Activated naive CD8-positive, alpha-beta T cell treated with anti-CD3 and anti-CD28 coated beads, Interleukin-2, amount 10 ng/mL, durations not matched to agents 7 days and 5 days (primary cell): Measurements from ENCODE around the gene ADSS1. TPM values are rescaled to one million over a fixed set of nuclear protein-coding genes. Genes with fewer than 3 reads are reported as not detected.
"Not testable (repeated sequence)": the region's sequence is repeated elsewhere in the genome, so short reads cannot be mapped to it uniquely, and the experiment has no call there.

Experiments used
- ATAC-seq: fragments of 150-1000 bp; cut with Tn5 transposase; one replicate; pipeline ENCODE4 v1.10.0; 2021; ENCODE audit warnings: low read depth, moderate library complexity
- POLR2A ChIA-PET: fragments of 350-600 bp; sonication (Branson Sonifier 250); formaldehyde crosslinking; loops from one replicate; lab custom pipeline; 2021; ENCODE audit warnings: antibody characterized with exemption; lab: Charles Lee
- DNase-seq: peaks from one replicate; pipeline ENCODE4 v3.0.0; 2021
- H3K27ac Mint-ChIP-seq: one replicate; pipeline ENCODE4 v1.8.0; 2022; ENCODE audit warnings: mild to moderate bottlenecking, mixed read lengths
- H3K27me3 Mint-ChIP-seq: one replicate; pipeline ENCODE4 v1.8.0; 2022; ENCODE audit warnings: mild to moderate bottlenecking, moderate library complexity, mixed read lengths
- H3K36me3 Mint-ChIP-seq: one replicate; pipeline ENCODE4 v1.8.0; 2021; ENCODE audit warnings: mild to moderate bottlenecking, mixed read lengths
- H3K4me1 Mint-ChIP-seq: one replicate; pipeline ENCODE4 v1.8.0; 2021; ENCODE audit warnings: mixed read lengths
- H3K4me3 Mint-ChIP-seq: one replicate; pipeline ENCODE4 v1.8.0; 2022; ENCODE audit warnings: mild to moderate bottlenecking, moderate library complexity, mixed read lengths
- H3K9me3 Mint-ChIP-seq: one replicate; pipeline ENCODE4 v1.8.0; 2021; ENCODE audit warnings: mixed read lengths
- total RNA-seq, 2 experiments: library from RNA; stranded (reverse); gene quantifications; one replicate each; pipeline ENCODE4 v1.2.3, GENCODE V29; 2021

ADSS1 gene
- total RNA-seq, 2 experiments from 2014 or later = 2.4 to 2.8 TPM

DNA sequence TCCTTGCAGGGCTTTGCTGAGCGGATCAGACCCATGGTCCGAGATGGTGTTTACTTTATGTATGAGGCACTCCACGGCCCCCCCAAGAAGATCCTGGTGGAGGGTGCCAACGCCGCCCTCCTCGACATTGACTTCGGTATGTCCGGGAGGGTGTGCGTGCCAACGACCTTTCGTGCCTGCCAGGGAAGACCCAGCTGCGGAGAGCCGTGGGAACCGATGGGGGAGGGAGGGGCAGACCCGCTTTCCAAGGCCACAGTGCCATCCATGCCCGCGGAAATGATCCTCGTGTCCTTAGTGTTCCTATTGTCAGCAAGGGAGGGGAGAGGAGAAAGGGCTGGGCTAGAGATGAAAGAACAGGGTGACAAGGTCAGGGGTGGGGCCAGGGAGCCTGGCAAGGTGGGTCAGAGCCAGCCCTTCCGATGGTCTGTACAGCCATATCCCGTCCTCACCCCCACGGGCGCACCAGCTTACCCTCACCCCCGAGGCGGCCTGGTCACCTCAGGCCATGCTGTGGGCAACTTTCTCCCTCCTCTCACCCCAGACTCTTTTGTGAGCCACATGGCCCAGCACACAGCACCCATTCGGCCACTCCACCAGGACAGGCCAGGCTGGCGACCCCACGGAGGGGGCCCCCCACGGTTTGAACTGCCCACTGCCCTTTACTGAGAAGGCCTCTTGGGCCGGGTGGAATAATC is 17.2 kb downstream of the ADSS1 start:
- Mint-ChIP-seq H3K4me1 (peaks cover 4% of the 10 kb centered on the region), H3K27me3 (no peaks in the 10 kb centered on the region), H3K4me3 (no peak overlapping the region), H3K9me3 (no peaks in the 10 kb centered on the region), H3K36me3 (no peaks in the 10 kb centered on the region), H3K27ac (no peak overlapping the region)
- POLR2A ChIA-PET = interaction anchor here (1.2 kb wide), 1 partner anchor 10 kb away, joined by 7 read pairs; no protein-coding TSS in a partner anchor
- DNase-seq (no peak), ATAC-seq (no peak)

DNA sequence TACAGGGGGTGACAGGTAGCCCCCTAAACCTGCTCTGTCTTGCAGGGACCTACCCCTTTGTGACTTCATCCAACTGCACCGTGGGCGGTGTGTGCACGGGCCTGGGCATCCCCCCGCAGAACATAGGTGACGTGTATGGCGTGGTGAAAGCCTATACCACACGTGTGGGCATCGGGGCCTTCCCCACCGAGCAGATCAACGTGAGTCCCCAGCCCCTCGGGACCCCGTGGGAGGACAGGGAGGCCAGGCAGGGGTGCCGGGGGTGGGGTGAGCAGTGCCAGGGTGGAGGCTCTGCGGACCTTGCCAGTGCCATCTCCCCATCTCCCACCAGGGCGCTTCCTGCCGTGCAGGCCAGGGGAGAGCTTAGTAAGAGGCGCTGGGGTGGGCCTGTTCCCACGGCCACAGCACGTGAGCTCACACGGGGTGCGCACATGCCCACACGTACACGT is 17.8 kb downstream of the ADSS1 start:
- Mint-ChIP-seq H3K36me3 (no peaks in the 10 kb centered on the region), H3K27ac (no peak overlapping the region), H3K4me3 (no peak overlapping the region), H3K4me1 (peaks cover 4% of the 10 kb centered on the region), H3K9me3 (no peaks in the 10 kb centered on the region), H3K27me3 (no peaks in the 10 kb centered on the region)
- POLR2A ChIA-PET = interaction anchor here (1.2 kb wide), 1 partner anchor 10 kb away, joined by 7 read pairs; no protein-coding TSS in a partner anchor
- DNase-seq (no peak), ATAC-seq (no peak)

DNA sequence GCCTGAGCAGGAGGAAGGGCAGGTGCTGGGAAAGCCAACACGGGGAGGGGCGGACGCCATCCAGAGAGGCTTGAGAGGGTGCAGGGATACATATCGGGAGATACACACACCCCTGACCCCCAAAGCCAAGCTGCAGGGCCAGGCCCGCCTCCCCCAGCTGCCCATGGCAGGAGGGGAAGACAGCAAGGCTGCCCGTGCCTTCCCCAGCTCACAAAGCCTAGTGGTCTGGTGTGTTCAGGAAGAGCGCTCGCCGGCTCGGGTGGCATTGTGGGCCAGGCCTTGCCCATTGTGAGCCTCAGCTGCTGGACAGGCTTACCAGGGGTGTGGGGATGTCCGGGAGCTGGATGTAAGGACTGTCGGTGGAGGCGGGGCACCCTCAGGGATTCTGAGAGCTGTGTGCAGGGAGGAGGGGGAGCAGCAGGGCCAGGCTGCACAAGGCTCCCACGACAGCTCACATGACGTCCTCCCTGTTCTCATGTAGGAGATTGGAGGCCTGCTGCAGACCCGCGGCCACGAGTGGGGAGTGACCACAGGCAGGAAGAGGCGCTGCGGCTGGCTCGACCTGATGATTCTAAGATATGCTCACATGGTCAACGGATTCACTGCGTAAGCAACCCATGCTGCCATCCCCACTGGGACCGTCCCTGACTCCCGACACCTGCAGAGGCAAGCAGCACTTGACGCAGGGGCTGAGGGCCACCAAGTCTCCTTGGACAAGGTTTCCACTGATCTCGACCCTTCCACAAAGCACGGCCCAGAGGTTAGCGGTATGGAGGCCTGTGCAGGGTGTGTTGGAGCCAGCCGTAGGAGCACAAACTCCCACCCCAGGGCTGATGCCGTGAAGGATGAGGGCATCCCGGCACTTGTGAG is 18.8 kb downstream of the ADSS1 start:
- DNase-seq (no peak), ATAC-seq (no peak)
- no peaks in the 10 kb centered on the region for H3K27me3 Mint-ChIP-seq
- H3K36me3 Mint-ChIP-seq = no peaks in the 10 kb centered on the region
- H3K9me3 Mint-ChIP-seq = no peaks in the 10 kb centered on the region
- POLR2A ChIA-PET = interaction anchor here (1.2 kb wide), 1 partner anchor 9 kb away, joined by 7 read pairs; no protein-coding TSS in a partner anchor
- no peak overlapping the region for H3K27ac Mint-ChIP-seq
- no peak overlapping the region for H3K4me3 Mint-ChIP-seq
- H3K4me1 Mint-ChIP-seq = peaks cover 4% of the 10 kb centered on the region

DNA sequence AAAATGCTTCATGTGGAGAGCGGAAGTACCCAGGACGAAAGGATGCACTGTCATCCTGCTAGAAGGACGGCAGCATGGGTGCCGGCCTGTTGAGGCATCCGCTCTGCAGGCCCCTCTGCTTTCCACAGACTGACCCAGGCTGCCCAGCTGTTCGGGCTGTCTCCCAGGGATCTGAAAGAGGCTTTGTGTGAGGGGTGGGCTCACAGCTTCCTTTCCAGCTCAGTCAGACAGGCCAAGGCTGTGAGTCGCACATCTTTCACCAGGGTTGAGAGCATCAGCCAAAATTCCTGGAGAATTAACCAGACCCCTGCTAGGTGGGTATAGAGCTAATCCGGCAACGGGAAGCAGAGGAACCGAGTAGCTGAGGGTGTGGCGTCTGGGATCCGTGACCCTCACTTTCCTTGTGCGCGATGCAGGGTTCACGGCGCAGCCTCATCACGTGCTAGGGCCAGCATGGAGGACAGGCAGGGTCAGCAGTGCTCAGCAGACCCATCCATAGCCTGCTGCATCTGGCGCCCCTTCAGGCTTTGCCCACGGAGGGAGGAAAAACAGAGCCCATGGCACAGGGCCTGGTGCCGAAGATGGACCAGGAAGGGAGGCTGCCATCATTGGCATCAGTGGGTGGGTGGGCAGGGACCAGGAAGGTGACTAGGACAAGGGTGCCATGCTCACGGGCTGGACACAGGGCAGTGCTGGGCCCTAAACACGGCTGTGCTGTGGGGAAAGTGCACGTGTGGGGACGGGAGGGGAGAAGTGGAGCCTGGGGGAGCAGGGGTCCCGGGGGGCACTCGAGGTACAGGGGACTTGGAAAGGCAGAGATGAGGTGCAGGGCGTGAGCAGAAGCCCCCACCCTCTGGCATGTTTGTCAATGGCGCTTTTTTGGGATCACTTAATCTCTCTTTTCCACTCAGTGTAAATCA is 19.7 kb downstream of the ADSS1 start:
- POLR2A ChIA-PET = no interaction called here
- no peaks in the 10 kb centered on the region for H3K36me3 Mint-ChIP-seq
- H3K9me3 Mint-ChIP-seq = no peaks in the 10 kb centered on the region
- peaks cover 4% of the 10 kb centered on the region for H3K4me1 Mint-ChIP-seq
- ATAC-seq (no peak), DNase-seq (no peak)
- no peak overlapping the region for H3K27ac Mint-ChIP-seq
- no peak overlapping the region for H3K4me3 Mint-ChIP-seq
- no peaks in the 10 kb centered on the region for H3K27me3 Mint-ChIP-seq

DNA sequence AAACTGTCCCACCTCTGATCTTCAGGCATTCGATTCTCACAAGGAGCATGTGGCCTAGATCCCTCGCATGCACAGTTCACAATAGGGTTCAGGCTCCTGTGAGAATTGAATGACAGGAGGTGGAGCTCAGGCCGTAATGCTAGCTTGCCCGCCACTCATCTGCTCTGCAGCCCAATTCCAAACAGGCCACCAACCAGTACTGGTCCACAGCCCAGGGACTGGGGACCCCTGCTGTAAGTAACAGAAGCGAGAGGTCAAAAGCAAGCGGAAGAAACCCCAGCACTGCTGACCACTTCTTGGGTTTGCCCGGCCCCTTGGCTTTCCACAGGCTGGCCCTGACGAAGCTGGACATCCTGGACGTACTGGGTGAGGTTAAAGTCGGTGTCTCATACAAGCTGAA is 20.5 kb downstream of the ADSS1 start:
- no peaks in the 10 kb centered on the region for H3K36me3 Mint-ChIP-seq
- peaks cover 7% of the 10 kb centered on the region for H3K4me1 Mint-ChIP-seq
- DNase-seq = no peak
- POLR2A ChIA-PET = no interaction called here
- no peaks in the 10 kb centered on the region for H3K27me3 Mint-ChIP-seq
- H3K27ac Mint-ChIP-seq = no peak overlapping the region
- no peak overlapping the region for H3K4me3 Mint-ChIP-seq
- H3K9me3 Mint-ChIP-seq = no peaks in the 10 kb centered on the region
- ATAC-seq = no peak

DNA sequence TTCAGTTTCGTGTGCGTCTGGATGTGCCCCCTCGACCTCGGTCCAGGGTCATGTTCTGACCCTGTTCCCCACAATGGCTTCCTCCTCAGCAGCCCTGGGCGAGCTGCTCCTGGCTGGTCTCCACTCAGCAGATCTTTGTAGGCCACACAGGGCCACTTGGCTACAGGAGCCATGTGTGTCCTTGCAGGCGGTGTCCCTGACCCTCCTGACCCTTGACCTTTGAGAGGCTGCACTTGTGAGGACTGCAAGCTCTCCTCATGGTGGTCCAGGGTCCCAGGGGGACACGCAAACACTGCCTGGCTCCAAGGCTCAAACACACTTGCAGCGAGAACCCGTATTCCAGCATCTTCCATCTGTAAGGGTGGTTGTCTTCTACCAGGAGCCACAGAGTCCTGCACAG is 21.4 kb downstream of the ADSS1 start:
- H3K27me3 Mint-ChIP-seq = peaks cover 3% of the 10 kb centered on the region
- peaks cover 7% of the 10 kb centered on the region for H3K4me1 Mint-ChIP-seq
- no peaks in the 10 kb centered on the region for H3K36me3 Mint-ChIP-seq
- no peak overlapping the region for H3K4me3 Mint-ChIP-seq
- no peaks in the 10 kb centered on the region for H3K9me3 Mint-ChIP-seq
- no peak overlapping the region for H3K27ac Mint-ChIP-seq
- POLR2A ChIA-PET = no interaction called here
- no peak for ATAC-seq
- DNase-seq = no peak

DNA sequence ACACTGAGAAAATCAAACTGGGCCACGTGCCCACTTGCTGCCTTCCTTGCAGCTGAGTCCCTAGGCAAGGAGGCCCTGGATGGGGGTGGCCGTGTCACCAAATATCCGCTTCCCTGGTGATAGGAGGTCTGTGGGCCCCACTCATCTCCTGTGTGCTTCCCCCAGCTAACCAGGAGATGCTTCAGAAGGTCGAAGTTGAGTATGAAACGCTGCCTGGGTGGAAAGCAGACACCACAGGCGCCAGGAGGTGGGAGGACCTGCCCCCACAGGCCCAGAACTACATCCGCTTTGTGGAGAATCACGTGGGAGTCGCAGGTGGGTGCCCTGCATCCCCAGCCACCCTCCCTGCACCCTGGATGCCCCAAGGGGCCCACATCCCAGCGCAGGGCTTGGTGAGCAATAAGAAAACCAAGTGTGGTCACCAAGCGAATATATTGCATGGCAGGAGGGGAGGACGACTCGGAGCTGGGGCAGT is 22.1 kb downstream of the ADSS1 start:
- no peak for DNase-seq
- Mint-ChIP-seq H3K4me1 (peaks cover 7% of the 10 kb centered on the region), H3K4me3 (peak overlapping the region; percentile 30), H3K27ac (peak overlapping the region; percentile 16), H3K36me3 (no peaks in the 10 kb centered on the region), H3K27me3 (peaks cover 3% of the 10 kb centered on the region), H3K9me3 (no peaks in the 10 kb centered on the region)
- ATAC-seq = peak; percentile 55
- POLR2A ChIA-PET = no interaction called here

DNA sequence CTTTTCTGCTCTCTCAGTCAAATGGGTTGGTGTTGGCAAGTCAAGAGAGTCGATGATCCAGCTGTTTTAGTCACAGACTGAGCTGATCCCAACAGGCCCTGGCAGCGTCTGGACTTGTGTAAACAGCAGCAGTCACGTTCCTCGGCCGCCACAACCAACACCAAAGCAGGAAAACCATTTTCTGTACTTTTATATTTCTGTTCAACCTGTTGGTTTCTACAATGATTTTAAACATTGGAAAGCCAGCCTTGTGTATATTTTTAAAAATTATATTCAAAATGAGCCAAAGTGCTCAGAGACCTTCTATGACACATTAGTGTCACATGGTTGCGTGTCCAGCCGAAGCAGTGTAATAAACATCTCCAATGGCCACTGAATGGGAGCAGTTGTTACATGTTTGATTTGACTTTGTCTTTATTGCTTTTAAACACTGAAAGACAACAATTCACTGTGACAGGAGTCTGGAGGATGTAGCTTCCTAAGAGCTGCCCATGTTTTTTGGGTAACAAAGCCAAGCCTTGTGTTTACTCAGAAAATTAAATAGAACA is 23.0 kb downstream of the ADSS1 start:
- peaks cover 7% of the 10 kb centered on the region for H3K4me1 Mint-ChIP-seq
- DNase-seq = no peak

DNA sequence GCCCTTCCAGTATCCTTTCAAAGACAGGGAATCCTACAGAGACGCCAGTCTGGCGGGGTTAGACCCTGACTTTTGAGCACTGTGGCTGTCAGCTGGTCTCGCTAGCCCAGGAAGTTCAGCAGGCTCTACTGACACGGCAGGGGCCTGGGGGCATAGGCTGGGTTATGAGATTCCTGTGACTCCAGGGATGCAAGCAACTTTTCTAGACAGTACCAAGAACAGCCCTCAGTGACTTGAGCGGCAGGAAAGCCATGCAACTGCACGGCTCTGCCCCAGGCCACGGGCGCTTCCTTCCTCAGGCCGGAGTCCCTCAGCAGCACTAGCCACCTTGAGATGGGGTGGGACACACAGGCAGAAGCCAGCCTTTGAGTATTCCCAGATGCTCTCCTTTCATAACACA is 23.8 kb downstream of the ADSS1 start:
- DNase-seq (no peak), ATAC-seq (no peak)
- POLR2A ChIA-PET = no interaction called here
- no peak overlapping the region for H3K27ac Mint-ChIP-seq
- no peaks in the 10 kb centered on the region for H3K9me3 Mint-ChIP-seq
- peaks cover 7% of the 10 kb centered on the region for H3K4me1 Mint-ChIP-seq
- no peaks in the 10 kb centered on the region for H3K36me3 Mint-ChIP-seq
- H3K27me3 Mint-ChIP-seq = peaks cover 3% of the 10 kb centered on the region
- H3K4me3 Mint-ChIP-seq = no peak overlapping the region

More for the DNA sequence above, 23.0 kb downstream of the ADSS1 start:
- POLR2A ChIA-PET = no interaction called here
- Mint-ChIP-seq H3K27ac (no peak overlapping the region), H3K36me3 (no peaks in the 10 kb centered on the region), H3K4me3 (no peak overlapping the region), H3K27me3 (peaks cover 3% of the 10 kb centered on the region), H3K9me3 (no peaks in the 10 kb centered on the region)
- no peak for ATAC-seq

DNA sequence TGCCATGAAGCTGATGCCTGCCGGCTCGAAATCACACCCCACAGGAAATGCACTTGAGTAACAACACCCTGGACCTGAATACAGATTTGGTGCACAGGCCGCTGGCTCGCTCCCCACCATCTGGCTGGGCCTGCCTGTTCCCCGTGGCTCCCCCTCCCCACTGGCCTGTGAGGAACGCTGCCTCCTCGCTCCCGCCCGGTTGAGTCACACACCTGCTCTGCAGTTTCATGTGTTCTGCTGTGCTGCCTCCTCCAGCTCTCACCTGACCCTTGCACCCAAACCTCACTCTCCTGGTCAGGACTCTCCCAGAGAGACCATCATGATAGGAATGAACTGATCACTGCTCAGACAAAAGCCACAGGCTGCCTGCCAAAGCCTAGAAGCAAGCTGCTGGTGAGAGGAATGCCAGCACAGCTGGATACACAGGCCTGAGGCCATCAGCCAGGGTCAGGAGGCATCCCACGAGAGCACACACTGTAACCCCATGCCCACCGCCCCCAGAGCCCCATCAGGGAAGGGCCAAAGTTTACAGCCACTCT is 25.2 kb downstream of the ADSS1 start:
- Mint-ChIP-seq H3K4me3 (no peak overlapping the region), H3K4me1 (peaks cover 12% of the 10 kb centered on the region), H3K27me3 (peaks cover 3% of the 10 kb centered on the region), H3K9me3 (no peaks in the 10 kb centered on the region), H3K27ac (no peak overlapping the region), H3K36me3 (peaks cover 2% of the 10 kb centered on the region)
- POLR2A ChIA-PET = interaction anchor here (0.6 kb wide), 1 partner anchor 1360 kb away, joined by 3 read pairs; no protein-coding TSS in a partner anchor
- DNase-seq = no peak
- ATAC-seq = no peak

DNA sequence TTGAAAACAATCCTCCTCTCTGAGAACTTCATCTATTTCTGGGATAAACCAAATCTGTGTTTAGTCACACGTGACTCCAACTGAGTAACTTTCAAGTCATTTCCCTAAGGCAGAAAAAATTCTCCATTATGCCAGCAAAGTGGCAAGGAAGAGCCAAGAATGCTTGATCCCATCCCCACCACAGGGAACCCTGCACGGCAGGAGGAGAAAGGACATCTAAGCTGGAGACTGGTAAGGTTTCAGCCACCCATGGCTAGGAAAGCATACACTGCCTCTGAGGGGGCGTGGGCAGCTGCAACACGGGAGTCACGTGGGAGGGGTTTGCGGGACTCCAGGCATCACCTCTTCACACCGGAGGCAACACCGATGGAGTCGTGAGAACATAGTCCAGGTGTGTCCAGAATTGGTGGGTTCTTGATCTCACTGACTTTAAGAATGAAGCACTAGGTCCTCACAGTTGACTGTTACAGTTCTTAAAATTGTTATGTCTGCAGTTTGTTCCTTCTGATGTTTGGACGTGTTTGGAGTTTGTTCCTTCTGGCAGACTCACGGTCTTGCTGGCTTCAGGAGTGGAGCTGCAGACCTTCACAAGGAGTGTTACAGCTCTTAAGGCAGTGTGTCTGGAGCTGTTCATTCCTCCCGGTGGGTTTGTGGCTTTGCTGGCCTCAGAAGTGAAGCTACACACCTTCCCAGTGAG is 26.2 kb downstream of the ADSS1 start:
- POLR2A ChIA-PET = no interaction called here
- DNase-seq (no peak), ATAC-seq (no peak)
- no peak overlapping the region for H3K4me3 Mint-ChIP-seq
- peaks cover 2% of the 10 kb centered on the region for H3K36me3 Mint-ChIP-seq
- peaks cover 3% of the 10 kb centered on the region for H3K27me3 Mint-ChIP-seq
- H3K27ac Mint-ChIP-seq = no peak overlapping the region
- peaks cover 19% of the 10 kb centered on the region for H3K4me1 Mint-ChIP-seq
- H3K9me3 Mint-ChIP-seq = no peaks in the 10 kb centered on the region

DNA sequence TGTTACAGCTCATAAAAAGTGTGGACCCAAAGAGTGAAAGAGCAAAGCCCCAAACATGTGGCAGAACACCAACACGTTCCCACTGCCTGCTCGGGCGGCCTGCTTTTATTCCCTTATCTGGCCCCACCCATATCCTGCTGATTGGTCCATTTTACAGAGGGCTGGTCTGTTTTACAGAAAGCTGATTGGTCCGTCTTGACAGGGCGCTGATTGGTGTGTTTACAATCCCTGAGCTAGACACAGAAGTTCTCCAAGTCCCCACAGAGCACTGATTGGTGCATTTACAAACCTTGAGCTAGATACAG is 26.7 kb downstream of the ADSS1 start:
- DNase-seq, H3K9me3 Mint-ChIP-seq, H3K27me3 Mint-ChIP-seq, ATAC-seq, H3K36me3 Mint-ChIP-seq: not testable (repeated sequence)
- POLR2A ChIA-PET = interaction anchor here (0.7 to 1.8 kb wide), 3 partner anchors 9 to 71 kb away, joined by 3 to 7 read pairs (median 3); no protein-coding TSS in a partner anchor
- Mint-ChIP-seq H3K4me3 (peak overlapping the region; percentile 5), H3K4me1 (peaks cover 23% of the 10 kb centered on the region), H3K27ac (peak overlapping the region; percentile 12)
